COLO829 (cell line): Measurements from ENCODE around the gene WBP1.

Source experiments
- DNase-seq: peaks from one replicate; pipeline ENCODE4 v3.0.0; 2012; ENCODE audit warnings: low spot score

Gene WBP1

GRCh38 chr2:74502720-74503505 lies 44.7 kb downstream of the WBP1 start:
- DNase-seq: peak; percentile 84

GRCh38 chr2:74503506-74504475 lies 45.6 kb downstream of the WBP1 start:
- no peak for DNase-seq

- no peak for DNase-seq
Observed at GRCh38 chr2:74504591-74504990, 46.4 kb downstream of the WBP1 start.

- DNase-seq: no peak
Observed at GRCh38 chr2:74505448-74506246, 47.4 kb downstream of the WBP1 start.

- peak; percentile 96 for DNase-seq
Observed at GRCh38 chr2:74507145-74507925, 49.1 kb downstream of the WBP1 start, which contains the start of gene PCGF1. Gene PCGF1, minus strand, starts transcription at chr2:74507695. Its CDS starts 27 bp downstream, at chr2:74507668.

GRCh38 chr2:74507926-74508520 lies 49.8 kb downstream of the WBP1 start:
- no peak for DNase-seq

- DNase-seq: no peak
Observed at GRCh38 chr2:74510272-74510671, 52.0 kb downstream of the WBP1 start.
